Measurements from ENCODE around the gene MEG3.

MEG3 gene

DNA sequence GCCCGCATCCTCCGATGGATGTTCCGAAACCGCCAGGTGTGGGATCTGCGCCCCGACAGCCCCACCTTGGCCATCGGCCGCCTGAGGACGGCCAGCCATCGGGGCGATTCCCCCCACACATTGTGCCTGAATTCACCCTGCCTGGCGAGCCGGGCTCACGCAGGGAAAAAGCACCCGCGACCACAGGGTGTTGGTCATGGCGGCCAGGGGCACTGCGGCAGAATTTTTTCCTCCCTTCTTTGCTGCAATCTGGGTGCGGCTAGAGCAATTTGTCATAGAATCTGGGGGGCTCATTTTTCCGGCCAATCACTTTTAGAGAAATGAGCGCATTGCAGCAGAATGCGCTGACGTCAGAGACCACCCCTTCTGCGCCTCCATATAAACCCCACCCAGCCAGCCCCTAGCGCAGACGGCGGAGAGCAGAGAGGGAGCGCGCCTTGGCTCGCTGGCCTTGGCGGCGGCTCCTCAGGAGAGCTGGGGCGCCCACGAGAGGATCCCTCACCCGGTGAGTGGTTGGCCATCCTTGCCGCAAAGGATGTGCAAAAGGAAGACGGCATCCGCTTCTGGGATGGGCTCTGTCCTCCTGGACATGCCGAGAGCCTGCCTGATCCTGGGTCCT lies at the start of gene MEG3:
Gene MEG3 (plus strand): TSS at position 406 of the 619 bp plus-strand sequence.
- DNase-seq: peak; percentile 89

DNA sequence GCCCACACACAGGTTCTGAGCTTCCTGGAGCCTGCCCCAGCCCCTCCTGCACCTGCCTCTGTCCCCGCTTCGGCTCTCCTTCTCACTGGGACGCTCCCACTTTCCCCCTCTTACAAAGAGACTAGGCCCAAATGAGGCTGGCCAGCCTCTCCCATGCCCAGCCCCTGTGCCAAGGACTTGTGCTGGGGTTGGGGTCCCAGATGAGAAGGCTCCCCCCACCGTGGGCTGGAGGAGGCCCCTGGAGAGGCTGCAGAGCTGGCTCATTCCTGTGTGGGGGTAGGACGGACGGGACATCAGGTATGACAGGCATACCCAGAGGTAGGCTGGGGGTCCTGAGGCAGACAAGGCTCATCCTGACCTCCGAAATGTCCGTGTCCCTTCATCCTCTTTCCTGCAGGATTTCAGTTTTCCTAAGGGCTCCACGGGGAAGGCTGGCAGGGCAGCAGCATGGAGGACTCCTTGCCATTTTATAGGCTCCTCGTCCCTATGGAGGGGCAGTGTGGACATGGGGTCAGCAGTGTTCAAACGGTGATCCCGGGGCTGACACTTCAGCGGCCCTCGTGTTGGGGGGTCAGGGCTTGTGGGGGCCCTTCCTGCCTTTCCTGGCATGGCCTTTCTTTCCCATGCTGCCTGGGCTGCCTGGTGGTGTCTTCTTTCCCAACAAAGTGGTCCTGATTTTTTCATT lies 49.1 kb upstream of the MEG3 start:
- DNase-seq: peak; percentile 18

DNA sequence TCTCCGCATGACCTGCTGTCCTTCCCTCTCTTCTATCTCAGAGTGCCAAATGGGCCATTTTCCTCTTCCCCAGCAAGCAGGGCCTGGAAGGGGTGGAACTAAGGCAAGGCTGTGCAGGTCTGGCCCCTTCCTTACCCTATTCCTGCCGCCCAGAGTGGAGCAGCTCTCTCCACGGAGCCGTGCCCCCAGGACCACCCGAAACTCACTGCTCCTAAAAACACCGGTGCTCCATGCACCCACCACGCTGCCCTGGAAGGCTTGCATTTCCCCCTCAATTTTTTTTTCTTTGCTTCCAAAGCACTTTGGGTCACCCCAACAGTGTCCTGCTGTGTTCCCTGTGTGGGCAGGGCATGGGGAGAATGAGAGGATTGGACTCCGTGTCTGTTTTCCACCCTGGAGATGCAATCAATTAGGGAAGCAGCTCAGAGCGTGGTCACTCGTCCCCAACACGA lies 48.5 kb upstream of the MEG3 start:
- DNase-seq: peak; percentile 14

DNA sequence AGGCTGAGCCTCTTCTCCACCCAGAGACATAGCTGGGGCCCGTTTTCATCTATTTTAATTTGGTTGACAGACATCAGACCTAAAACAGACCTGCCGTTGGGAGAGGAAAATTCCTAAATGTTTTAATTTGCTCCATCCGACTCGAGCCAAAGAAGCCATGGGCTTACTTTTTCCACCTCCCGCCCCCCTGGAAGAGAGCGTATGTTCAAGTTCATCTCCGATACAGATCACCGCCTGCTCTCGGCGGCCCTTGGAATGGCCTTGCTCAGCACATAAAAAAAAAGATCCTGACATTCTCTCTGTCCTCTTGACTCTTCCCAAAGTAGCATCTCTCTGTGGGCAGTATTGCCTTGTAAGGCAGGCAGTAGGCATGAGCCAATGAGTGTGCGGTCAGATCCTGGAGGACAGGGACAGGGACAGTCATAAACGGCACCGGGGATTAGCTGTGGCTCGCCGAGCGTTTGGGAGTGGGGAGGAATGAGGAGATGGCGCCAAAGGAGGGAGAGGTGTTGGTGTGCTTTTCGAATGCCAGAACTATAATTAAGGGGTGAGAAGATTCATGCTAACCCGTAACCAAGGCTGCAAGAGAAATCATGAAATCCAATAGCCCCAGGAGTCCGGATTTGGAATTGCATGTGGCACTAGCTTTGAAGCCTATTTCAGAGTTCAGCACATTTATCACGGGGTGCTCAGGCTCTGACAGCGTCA lies 47.9 kb upstream of the MEG3 start:
- DNase-seq: peak; percentile 67

DNA sequence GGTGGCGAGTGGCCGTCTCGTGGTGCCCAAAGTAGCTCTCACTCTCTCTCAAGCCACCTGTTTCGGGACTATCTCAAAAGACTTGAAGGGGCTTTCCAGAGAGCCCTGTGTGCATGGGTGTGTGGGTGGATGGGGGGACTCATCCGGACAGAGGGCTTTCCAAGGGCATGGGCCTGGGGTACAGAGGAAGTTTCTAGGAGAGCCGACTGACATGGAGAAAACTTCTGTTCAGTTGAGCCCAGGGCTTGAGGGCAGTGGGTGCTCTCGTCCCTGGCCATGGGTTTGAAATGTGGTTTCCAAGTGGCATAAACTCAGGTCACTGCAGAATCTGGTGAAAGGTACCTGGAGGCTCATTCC lies 47.4 kb upstream of the MEG3 start:
- no peak for DNase-seq

DNA sequence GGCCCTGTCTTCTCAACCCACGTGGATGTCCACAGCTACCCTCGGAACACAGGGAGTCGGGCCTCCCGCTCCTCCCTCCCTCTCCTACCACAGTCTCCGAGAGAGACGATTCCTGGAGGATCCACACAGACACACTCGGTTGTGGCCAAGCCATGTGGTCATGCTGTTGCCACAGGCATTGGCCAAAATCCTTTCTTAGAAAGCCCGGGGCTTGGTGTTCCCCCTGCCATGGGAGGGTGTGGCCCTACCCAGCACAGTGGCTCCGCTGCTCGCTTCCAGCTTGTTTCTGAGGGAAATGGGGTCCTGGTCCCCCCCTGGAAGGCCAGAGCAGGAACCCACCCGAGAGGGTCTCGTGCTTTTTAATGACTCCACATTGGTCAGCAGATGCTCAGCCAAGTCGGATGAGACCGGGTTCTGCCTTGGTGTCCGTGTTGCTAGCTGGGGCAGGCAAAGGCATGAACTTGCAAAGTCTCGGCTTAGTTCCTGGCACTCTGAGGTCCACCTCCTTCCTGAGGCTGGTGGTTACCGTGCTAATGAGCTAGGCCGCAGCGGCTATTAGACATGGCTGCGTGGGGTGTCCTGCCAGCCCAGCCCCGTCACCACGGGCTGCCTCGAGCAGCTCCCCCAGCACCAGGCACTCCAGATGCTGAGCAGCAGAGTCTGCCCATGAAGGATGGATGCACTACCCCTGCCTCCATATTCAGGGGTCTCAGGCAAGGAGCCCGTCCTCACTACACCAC lies 46.8 kb upstream of the MEG3 start:
- peak; percentile 36 for DNase-seq

DNA sequence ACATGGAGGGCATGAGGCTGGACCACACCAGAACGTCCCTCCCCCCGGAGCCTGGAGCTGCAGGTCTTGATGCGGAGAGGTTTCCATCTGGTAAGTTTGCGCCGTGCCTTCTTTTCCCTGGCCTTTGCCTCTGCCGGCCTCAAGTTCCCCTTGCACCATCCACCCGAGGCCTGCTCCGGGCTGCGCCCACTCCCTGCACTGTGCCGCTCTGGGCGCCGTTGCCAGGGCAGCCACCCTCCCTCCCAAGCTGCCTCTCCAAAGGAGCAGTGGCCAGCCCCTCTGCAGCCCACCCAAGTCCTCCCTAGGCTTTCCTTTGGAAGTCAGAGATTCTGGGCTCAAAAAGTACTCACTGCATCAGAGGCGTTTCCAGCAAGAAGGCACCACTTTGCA lies 46.2 kb upstream of the MEG3 start:
- peak; percentile 15 for DNase-seq

DNA sequence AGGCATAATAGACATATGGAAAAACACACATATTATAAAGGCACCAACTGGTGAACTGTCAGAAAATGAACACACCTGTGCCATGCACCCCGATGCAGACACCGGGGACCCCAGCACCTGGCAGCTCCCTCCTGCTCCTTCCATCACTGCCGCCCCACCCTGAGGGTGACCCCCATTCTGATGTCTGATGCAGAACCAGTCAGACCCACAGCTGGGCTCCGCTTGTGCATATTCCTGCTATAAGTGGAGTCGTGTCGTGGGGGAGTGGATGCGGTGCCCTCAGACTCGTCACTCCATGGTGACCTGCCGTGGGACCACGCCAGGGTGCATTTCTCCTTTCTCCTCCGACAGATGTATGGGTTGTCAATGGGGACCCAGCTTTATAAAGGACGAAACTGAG lies 45.7 kb upstream of the MEG3 start:
- peak; percentile 15 for DNase-seq

DNA sequence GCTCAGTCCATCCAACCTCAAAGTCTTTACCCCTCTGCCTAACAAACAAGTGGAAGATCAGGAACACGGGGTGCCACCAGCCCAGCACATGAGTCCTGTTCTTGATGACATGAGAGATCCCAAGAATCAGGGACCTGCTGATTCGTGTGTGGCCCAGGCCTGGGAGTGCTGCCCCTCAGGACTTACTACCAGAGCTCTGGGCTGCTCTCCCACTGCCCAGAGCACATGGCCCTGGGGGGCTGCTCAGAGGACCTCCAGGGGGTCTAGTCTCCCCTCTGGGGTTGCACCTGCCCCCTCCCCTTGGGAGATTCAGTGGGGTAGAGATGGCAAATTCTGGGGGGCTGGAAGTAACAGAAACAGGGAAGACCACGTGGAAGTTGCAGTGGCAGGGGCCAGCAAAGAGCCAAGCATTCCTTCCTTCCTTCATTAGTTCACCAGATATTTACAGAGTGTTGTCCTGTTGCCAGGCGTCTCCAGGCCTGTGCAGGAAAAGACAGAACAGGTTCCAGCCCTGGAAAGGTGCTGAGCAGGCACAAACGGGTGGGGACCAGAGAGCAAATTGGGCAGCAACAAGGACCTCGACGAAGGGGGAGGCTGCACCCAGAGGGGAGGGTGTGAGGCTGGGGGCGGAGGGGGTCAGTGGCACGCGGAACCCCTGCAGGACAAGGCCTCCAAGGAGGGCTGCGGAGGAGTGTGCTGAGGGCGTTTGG lies 45.1 kb upstream of the MEG3 start:
- DNase-seq: peak; percentile 43

DNA sequence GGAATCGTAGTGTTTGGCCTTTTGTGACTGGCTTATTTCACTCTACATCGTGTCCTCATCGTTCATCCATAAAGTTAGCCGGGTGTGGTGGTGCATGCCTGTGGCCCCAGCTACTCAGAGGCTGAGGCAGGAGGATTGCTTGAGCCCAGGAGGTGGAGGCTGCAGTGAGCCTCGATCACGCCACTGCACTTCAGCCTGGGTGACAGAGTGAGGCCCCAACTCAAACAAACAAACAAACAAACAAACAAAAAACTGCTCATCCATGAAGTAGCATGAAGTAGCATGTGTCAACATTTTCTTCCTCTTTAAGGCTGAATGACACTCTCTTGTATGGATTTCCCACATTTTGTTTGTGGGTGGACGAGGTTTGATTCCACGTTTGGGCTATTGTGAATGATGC lies 44.0 kb upstream of the MEG3 start:
- no peak for DNase-seq

DNA sequence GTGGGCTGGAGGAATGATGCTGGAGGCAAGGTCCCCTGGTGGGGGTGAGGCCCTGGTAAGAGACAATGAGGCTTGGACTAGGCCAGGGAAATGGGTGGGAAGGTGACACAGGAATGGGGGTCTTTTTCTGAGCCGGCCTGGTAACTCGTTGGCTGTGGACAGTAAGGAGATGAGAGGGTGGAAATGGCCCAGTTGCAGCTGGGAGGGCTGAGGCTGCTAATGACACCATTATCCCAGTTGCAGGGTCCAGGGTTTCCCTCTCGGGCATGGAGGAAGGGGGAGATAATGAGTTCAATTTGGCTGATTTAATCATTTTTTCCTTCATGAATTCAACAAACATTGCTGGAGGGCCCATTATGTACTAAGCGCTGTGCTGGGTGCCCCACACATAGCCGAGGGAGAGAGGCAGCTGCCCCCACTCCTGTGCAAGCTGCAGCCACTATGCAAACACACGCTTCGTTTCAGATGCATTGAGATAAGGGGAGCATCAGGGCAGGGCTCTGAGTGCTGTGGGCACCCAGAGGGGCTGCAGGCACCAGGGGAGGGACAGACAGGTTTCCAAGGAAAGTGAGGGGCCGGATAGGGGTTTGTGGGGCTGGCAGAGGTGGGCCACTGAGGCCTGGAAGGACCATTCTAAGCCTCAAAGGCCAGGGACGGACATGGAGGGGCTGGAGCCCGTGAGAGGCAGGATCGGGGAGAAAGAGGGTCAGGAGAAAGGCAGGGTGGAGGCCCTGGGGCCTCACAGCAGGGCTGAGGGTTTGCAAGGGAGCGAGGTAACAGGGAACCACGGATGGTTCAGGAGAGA lies 43.2 kb upstream of the MEG3 start:
- DNase-seq: no peak

DNA sequence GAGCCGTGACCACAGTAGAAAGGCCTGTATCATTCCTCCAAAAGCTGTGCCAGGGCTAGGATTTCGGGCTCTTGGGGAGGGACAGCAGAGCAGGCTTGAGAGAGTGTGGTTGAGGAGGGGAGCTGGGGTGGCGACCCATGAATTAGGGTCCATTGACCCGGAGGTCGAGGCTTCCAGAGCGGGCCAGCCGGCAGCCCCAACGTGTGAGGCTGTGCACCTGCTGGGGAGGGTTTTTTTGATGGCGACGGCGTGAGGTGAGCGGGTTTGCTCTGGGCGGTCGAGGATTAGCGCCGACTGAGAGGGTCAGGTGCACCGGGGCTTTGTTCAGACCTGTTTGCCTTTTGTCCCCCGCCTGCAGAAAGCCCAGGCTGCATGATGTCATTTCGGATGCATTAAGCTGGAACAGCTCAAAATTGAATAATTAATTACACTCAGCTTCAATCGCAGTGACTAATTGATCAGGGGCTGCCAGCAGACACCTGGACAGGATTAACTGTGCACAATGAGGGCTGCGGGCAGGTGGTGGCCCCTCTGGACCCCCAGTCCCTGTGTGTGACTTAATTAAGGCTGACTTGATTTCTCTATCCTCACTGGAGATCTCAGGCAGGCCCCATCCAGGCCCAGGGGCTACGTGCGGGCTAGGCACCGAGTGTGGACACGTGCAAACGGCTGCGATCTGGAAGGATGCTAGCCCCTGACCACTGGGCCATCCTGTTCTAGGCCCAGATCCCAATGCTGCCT lies 42.1 kb upstream of the MEG3 start:
- DNase-seq: peak; percentile 18

DNA sequence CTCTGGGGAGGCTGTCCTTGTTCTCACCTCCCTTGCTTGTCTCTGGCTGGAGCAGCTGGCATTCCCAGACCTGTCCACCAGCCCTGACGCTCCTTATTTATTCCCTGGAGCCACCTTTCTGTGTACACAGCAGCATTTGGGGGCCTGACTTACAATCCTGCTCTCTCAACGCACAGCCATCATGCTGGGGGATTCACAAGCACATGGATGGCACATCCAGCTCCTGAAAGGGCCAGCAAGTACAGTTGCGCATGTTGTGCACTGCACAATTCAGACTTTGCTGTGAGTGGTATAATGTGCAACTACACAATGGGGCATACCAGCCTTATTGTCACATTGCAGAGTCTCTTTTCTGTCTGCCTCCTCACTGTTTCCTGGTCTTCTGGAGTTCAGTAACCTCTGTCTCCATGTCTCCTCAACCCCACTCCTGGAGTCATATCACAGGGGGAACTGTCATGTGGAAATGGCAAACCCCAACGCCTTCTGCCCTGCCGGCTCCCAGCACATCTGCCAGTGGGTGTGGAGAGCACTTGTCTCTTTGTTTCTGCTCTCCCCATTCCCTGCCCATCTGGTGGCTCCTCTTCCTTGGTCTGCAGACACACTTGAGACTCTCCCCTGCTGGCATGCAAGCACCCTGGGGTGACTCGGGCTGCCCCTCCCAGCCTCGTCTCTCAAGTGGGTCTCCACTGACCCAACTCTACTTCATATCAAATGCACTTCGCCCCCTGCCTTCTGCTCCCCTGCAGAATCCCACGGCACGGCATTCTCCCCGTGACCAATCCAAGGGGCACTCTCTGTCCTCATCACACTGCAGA lies 41.2 kb upstream of the MEG3 start:
- peak; percentile 15 for DNase-seq

DNA sequence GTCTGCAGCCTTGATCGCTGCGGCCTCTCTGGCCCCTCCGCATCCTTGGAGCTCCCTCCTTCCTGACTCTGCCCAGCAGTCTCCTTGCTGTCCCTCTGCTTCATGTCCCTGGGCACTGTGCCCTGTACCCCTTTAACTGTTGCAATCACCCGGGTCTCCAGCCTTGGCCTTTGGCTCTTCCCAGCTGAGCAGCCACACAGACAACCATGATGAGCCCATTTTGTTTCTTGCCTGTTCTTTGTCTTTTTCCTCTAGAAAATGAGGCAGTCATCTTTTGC lies 40.6 kb upstream of the MEG3 start:
- DNase-seq: no peak

DNA sequence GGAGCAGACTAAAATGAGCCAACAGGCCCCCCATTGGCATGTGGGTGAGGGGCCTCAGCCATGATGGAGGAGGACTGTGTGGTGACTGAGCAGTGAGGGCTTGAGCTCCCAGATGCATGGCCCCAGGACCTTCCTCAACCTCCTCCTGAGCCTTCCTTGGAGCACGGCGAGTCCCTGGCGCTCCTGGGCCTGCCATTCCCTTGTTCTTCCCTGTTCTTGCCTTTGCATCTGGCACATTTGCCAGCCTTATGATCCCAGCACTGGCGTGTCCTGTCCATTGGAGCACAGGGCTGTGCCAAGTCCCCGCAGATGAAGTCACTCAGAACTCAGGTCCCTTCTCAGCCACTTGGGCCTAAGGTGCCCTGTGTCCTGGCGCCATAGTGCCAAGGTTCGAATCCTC lies 40.3 kb upstream of the MEG3 start:
- peak; percentile 13 for DNase-seq

DNA sequence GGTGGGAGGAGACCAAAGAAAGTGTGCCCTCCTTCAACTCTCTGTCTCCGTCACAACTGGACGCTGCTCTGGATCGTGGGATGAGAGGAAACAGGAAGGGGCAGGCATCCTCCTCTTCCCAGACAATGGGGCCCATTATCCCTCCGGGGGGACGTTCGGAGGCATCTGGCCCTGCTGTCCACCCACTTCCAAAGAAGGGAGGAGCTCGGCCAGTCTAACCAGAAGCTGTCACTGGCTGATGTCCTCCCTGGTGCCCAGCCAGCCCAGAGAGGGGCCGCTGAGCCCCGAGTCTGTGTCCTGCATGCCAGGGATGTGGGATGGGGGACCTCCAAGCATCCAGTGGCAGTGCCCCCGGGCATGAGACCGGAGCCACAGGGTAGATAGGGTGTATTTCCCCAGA lies 39.8 kb upstream of the MEG3 start:
- DNase-seq: peak; percentile 57

DNA sequence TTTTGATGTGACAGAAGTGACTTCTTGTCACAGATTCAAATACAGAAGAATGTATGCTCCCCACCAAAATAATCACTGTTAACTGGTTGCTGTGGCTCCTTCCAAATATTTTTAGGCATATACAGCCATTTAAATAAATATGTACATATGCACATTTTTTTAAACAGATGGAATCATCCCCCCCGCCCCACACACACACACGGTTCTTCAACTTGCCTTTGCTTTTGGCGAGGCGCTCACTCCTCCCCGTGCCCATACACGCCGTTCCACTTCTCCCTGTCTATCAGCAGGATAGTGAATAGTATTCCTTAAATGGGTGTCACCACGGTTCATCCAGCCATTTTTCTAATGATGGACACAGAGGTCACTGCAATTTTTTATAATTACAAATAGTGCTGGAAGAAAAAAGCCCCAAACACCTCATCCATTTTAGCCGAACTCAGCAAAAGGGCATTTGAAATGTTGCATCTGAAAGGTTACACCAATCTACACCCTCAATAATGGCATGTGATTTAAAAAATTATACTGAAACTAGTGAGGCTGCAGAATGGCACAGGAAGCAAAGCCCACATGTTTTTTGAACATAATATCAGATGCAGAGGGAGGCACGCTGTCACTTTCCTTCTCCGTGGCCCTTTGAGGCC lies 39.2 kb upstream of the MEG3 start:
- DNase-seq: peak; percentile 13

DNA sequence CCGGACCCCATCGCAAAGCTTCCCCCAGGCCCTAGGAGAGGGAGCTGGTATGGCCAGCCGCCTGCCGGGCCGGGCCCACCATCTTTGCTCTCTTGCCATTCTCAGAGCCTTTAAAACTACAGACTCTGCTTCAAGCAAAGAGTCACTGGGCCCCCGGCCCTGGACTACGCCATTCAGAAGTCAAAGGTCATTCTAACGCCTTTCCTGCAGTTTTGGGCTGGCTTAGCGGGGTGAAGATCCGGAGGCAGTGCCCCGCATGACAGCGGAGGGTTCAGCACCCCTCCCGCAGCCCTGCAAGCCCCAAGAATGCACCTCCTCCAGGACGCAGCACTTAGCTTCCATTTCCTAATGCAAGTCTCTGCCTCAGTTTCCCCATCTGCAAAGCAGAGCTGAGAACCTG lies 38.3 kb upstream of the MEG3 start:
- no peak for DNase-seq

DNA sequence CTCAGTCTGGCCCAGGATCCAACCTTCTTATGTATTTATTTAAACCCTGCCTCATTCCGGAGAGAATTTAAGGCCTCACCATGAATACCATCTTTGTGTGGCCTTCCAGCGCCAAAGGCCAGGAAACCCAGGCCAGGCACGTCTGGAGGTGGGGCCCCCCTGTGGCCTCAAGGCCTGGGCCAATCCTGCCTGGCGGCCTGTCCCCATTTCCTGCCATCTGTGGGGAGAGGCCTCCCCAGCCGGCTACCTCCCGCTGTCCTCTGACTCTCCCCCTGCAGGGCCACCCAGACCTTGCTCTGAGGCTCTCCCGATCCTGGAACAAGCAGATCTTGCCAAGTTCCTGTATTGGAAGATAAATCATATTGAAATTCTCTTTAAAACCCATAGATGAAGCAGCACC lies 37.4 kb upstream of the MEG3 start:
- DNase-seq: peak; percentile 59

DNA sequence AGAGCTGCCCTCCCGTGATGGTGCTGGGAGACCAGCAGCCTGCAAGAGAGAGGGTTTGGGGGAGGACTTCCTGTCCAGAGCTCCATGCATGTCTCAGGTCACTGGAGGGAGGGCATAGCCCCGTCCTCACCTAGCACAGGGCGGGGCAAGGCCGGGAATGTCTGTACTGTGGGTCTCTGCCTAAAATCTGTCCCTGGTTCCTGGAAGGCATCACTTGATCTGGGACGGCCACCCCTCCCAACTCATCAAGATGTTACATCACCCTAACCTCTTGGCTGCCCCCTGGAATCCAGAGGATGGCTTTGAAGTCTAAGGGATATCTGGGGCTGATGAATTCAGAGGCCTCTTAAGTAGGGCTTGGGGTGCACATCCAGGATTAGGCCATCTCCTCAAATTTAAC lies 37.0 kb upstream of the MEG3 start:
- DNase-seq: no peak

All from right hindlimb (tissue), 1 donor.